CD4-positive, alpha-beta T cell treated with Interferon gamma for 1 hour (primary cell): ENCODE results near the gene CACNA1C.

Source experiments
- DNase-seq: peaks from one replicate; pipeline ENCODE4 v3.0.0-alpha.2; 2020

The CACNA1C gene

GRCh38 chr12:2687726-2688125, 634.9 kb downstream of the CACNA1C start:
- DNase-seq, result no peak

- no peak for DNase-seq
Measured at GRCh38 chr12:2688381-2688931, 635.7 kb downstream of the CACNA1C start.

GRCh38 chr12:2689393-2689792, 636.6 kb downstream of the CACNA1C start:
- DNase-seq, result no peak

- no peak for DNase-seq
Measured at GRCh38 chr12:2689879-2690278, 637.1 kb downstream of the CACNA1C start.

GRCh38 chr12:2690348-2691005, 637.7 kb downstream of the CACNA1C start:
- DNase-seq, result no peak

GRCh38 chr12:2691006-2691344, 638.2 kb downstream of the CACNA1C start:
- peak; percentile 69 for DNase-seq

GRCh38 chr12:2691345-2692071, 638.7 kb downstream of the CACNA1C start:
- DNase-seq, result no peak

GRCh38 chr12:2692080-2692479, 639.3 kb downstream of the CACNA1C start:
- no peak for DNase-seq

GRCh38 chr12:2693244-2693860, 640.6 kb downstream of the CACNA1C start:
- DNase-seq, result no peak

GRCh38 chr12:2693980-2694610, 641.3 kb downstream of the CACNA1C start:
- no peak for DNase-seq

GRCh38 chr12:2696136-2696535, 643.3 kb downstream of the CACNA1C start:
- no peak for DNase-seq

GRCh38 chr12:2697057-2697800, 644.4 kb downstream of the CACNA1C start:
- no peak for DNase-seq

- DNase-seq, result no peak
Measured at GRCh38 chr12:2698566-2698965, 645.8 kb downstream of the CACNA1C start.

GRCh38 chr12:2710701-2711100, 657.9 kb downstream of the CACNA1C start:
- no peak for DNase-seq

- DNase-seq, result no peak
Measured at GRCh38 chr12:2719392-2719791, 666.6 kb downstream of the CACNA1C start.

GRCh38 chr12:2722806-2723205, 670.0 kb downstream of the CACNA1C start:
- no peak for DNase-seq

GRCh38 chr12:2732290-2732689, 679.5 kb downstream of the CACNA1C start:
- no peak for DNase-seq

GRCh38 chr12:2733493-2734355, 680.9 kb downstream of the CACNA1C start:
- DNase-seq, result no peak

GRCh38 chr12:2735432-2735831, 682.6 kb downstream of the CACNA1C start:
- DNase-seq, result no peak

- no peak for DNase-seq
Measured at GRCh38 chr12:2737656-2738241, 685.0 kb downstream of the CACNA1C start.

GRCh38 chr12:2739069-2739468, 686.3 kb downstream of the CACNA1C start:
- no peak for DNase-seq
